Gastrocnemius medialis (tissue), 4 donors: Measurements from ENCODE around the gene SPCS3. TPM values are rescaled to one million over a fixed set of nuclear protein-coding genes. Genes with fewer than 3 reads are reported as not detected.
A peak's percentile ranks its signal among the peaks of the same experiment; 100 is the strongest.

Experiments used
- ATAC-seq, 2 donors: fragments of 150-250 bp; one replicate each; pipeline ENCODE4 v1.9.1; 2016
- DNase-seq, 2 donors: peaks; one replicate each; pipeline ENCODE4 v3.0.0-alpha.2; 2019
- H3K27ac ChIP-seq, 4 donors: fragments of 200-600 bp; sonication (generic); 1 replicate in 1 of 4; 2 replicates in 3 of 4; pipeline ENCODE4 v1.5.1; 2016 to 2018; ENCODE audit warnings: mild to moderate bottlenecking in 2 of 4, moderate library complexity in 1 of 4
- H3K27me3 ChIP-seq, 3 donors: fragments of 200-600 bp; sonication (generic) in 2 of 3; 1 replicate in 1 of 3; 2 replicates in 2 of 3; pipeline versions ENCODE4 v1.5.1 to v1.6.0; 2016 to 2019; ENCODE audit warnings: mild to moderate bottlenecking in 1 of 3, moderate library complexity in 1 of 3
- H3K36me3 ChIP-seq, 2 donors: fragments of 200-600 bp; sonication (generic) in 1 of 2; one replicate each; pipeline ENCODE4 v1.5.1; 2017 to 2018
- H3K4me1 ChIP-seq, 2 donors: fragments of 200-600 bp; sonication (generic) in 1 of 2; one replicate each; pipeline ENCODE4 v1.5.1; 2016 to 2017; ENCODE audit warnings: mild to moderate bottlenecking in 2 of 2
- H3K4me3 ChIP-seq, 4 donors: fragments of 200-600 bp; sonication (generic) in 3 of 4; 1 replicate in 1 of 4; 2 replicates in 3 of 4; pipeline ENCODE4 v1.5.1; 2016 to 2019; ENCODE audit warnings: mild to moderate bottlenecking in 2 of 4
- H3K9me3 ChIP-seq, 3 donors: fragments of 200-600 bp; sonication (generic) in 2 of 3; 1 replicate in 1 of 3; 2 replicates in 2 of 3; pipeline ENCODE4 v1.5.1; 2016 to 2019
- CTCF ChIP-seq, 5 experiments: fragments of 450-650 bp in 3 of 5; fragments of 200-600 bp in 2 of 5; sonication (generic) in 2 of 5; IDR thresholded peaks in 4 of 5; conservative IDR thresholded peaks in 1 of 5; 1 replicate in 4 of 5; 2 replicates in 1 of 5; pipeline ENCODE4 v1.5.1; 2016 to 2019; ENCODE audit warnings: antibody characterized with exemption in 5 of 5, mild to moderate bottlenecking in 3 of 5, moderate library complexity in 3 of 5
- POLR2A ChIP-seq, 2 donors: fragments of 450-650 bp; IDR thresholded peaks; one replicate each; pipeline ENCODE4 v1.6.1; 2017; ENCODE audit warnings: antibody characterized with exemption in 2 of 2, mild to moderate bottlenecking in 2 of 2, moderate library complexity in 2 of 2
- in situ Hi-C, 4 donors: fragments of 200-750 bp; cut with MboI; loops; one replicate each; pipeline versions ENCODE4 v1.15.0 to v1.8.0; 2017; ENCODE audit warnings: low sequenced_read_pairs in 4 of 4
- intact Hi-C: fragments of 100-400 bp; cut with DNase I; formaldehyde crosslinking; loops from one replicate; pipeline ENCODE4 v1.15.1; 2023; ENCODE audit warnings: low total_unique reads
- total RNA-seq, 4 donors: library from RNA; depleted of rRNA; stranded (reverse); fragments of >200 nt; gene quantifications; one replicate each; pipeline versions ENCODE4 v1.1.0 to v1.2.3, GENCODE V29; 2016

SPCS3 gene
- total RNA-seq, 4 donors from 2014 or later = 25.7 to 37.7 (median 34.7) TPM

- H3K4me1 ChIP-seq = no peaks in the 10 kb centered on the region
- in situ Hi-C loops (loop anchor here (5.0 to 25.0 kb wide), 6 partner anchors 183 to 398 kb away; no protein-coding TSS in a partner anchor), intact Hi-C loops (no loop called here)
- no peak for ATAC-seq
- H3K4me3 ChIP-seq = no peak overlapping the region
- H3K9me3 ChIP-seq = no peaks in the 10 kb centered on the region
- no peak for TF ChIP-seq CTCF (IDR thresholded peaks at IDR 0.05 in 4 of 5, conservative IDR thresholded peaks at IDR 0.05 in 1 of 5)
- TF ChIP-seq POLR2A (IDR thresholded peaks at IDR 0.05) = no peak
- DNase-seq = no peak
- no peak overlapping the region for H3K27ac ChIP-seq
- H3K27me3 ChIP-seq = no peaks in the 10 kb centered on the region
- H3K36me3 ChIP-seq = peaks cover 0 to 11% of the 10 kb centered on the region in 2 donors
Observed at GRCh38 chr4:176335421-176335820, 15.7 kb downstream of the SPCS3 start.

DNA sequence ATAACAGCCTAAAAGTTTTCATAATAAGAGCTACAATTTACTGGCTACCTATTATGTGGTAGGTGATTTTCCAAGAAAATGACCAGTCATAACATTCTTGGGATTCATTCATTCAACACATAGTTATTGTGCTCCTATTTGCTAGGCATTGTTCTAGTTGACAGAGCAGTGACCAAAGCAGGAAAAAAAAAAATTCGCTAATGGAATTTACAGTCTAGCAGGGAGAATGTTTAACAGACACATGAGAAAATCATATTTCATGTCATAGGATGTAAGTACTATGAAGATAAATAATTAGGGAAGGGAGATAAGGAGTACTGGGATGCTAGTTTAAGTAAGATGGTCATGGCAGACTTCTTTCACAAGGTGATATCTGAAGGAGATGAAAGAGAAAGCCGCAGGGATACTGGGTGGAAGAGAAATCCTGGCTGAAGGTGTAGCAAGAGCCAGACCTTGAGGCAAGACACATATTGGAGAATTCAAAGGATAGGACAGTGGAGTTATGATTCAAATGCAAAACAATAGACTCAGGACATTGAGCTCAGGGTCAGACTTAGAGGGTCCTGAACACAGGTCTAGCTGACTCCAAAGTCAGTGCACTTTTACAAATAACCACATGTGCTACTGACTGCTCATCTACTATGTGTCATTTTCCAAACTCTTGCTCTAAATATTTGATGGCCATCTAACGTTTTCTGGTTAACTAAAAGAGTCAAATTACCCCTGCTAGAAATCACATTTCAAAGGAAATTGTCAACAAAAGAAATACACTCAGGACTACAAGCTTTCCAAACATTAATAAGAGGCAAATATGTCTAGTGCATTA, 20.4 kb downstream of the SPCS3 start:
- ATAC-seq = no peak
- DNase-seq = no peak
- Histone ChIP-seq H3K27ac (no peak overlapping the region), H3K4me3 (peak overlapping the region in 3 of 4 donors; percentile 22 to 44 (median 26)), H3K4me1 (peaks cover 0 to 4% of the 10 kb centered on the region in 2 donors), H3K9me3 (no peaks in the 10 kb centered on the region), H3K36me3 (no peaks in the 10 kb centered on the region), H3K27me3 (no peaks in the 10 kb centered on the region)
- in situ Hi-C loops (loop anchor here (5.0 to 25.0 kb wide), 6 partner anchors 188 to 403 kb away; no protein-coding TSS in a partner anchor), intact Hi-C loops (loop anchor here (5.0 to 10.0 kb wide), 2 partner anchors 308 to 385 kb away; no protein-coding TSS in a partner anchor)
- TF ChIP-seq CTCF (IDR thresholded peaks at IDR 0.05 in 4 of 5, conservative IDR thresholded peaks at IDR 0.05 in 1 of 5) = no peak
- TF ChIP-seq POLR2A (IDR thresholded peaks at IDR 0.05) = no peak

- H3K4me3 ChIP-seq = peak overlapping the region in 3 of 4 donors; percentile 22 to 44 (median 26)
- intact Hi-C loops = loop anchor here (1.0 to 10.0 kb wide), 3 partner anchors 191 to 386 kb away; no protein-coding TSS in a partner anchor
- no peak overlapping the region for H3K27ac ChIP-seq
- no peaks in the 10 kb centered on the region for H3K36me3 ChIP-seq
- H3K9me3 ChIP-seq = no peaks in the 10 kb centered on the region
- ATAC-seq = peak; percentile 27 to 33
- TF ChIP-seq POLR2A (IDR thresholded peaks at IDR 0.05) (no peak), CTCF (IDR thresholded peaks at IDR 0.05 in 4 of 5, conservative IDR thresholded peaks at IDR 0.05 in 1 of 5) (peak; percentile 19 to 58 (median 42))
- no peaks in the 10 kb centered on the region for H3K27me3 ChIP-seq
- no peak for DNase-seq
- H3K4me1 ChIP-seq = peaks cover 0 to 4% of the 10 kb centered on the region in 2 donors
- in situ Hi-C loops = loop anchor here in 3 of 4 donors (25.0 kb wide), 3 partner anchors 204 to 404 kb away; no protein-coding TSS in a partner anchor
Observed at GRCh38 chr4:176340871-176341685, 21.3 kb downstream of the SPCS3 start.

DNA sequence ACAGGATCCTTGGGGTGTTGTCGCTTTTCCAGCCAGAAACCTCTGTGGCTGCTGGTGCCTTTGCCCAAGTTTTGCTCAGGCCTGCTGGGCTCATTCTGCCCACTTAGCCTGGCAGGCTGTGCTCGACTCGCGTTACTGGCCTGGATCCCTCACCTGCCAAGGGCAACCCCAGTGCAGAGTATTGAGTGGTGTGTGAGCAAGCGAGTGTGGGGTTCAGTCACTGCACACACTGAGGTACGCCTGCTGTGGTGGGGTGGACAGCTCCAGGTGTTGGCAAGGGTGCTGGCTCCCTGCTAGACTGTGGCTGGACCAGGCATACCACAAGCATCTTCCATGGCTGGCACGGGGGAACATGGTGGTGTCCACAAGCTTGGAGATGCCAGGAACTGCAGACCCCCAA, 22.6 kb downstream of the SPCS3 start:
- no peaks in the 10 kb centered on the region for H3K9me3 ChIP-seq

More for the DNA sequence above, 22.6 kb downstream of the SPCS3 start:
- peaks cover 0 to 4% of the 10 kb centered on the region in 2 donors for H3K4me1 ChIP-seq
- no peak overlapping the region for H3K4me3 ChIP-seq
- no peak overlapping the region for H3K27ac ChIP-seq
- TF ChIP-seq CTCF (IDR thresholded peaks at IDR 0.05 in 4 of 5, conservative IDR thresholded peaks at IDR 0.05 in 1 of 5) = no peak
- TF ChIP-seq POLR2A (IDR thresholded peaks at IDR 0.05) = no peak
- in situ Hi-C loops (loop anchor here in 3 of 4 donors (25.0 kb wide), 3 partner anchors 205 to 405 kb away; no protein-coding TSS in a partner anchor), intact Hi-C loops (loop anchor here (5.0 to 10.0 kb wide), 2 partner anchors 310 to 388 kb away; no protein-coding TSS in a partner anchor)
- ATAC-seq (no peak), DNase-seq (no peak)
- H3K27me3 ChIP-seq = no peaks in the 10 kb centered on the region
- no peaks in the 10 kb centered on the region for H3K36me3 ChIP-seq
